MM.1S (cell line): ENCODE measurements around the gene P2RY12.

Experiments used
- DNase-seq: peaks from one replicate; pipeline ENCODE4 v3.0.0-alpha.2; 2015
- H2AFZ ChIP-seq: fragments of 300-600 bp; sonication (generic); 2 replicates; pipeline ENCODE4 v1.6.0; 2016; ENCODE audit warnings: antibody characterized with exemption, low read length
- H3F3A ChIP-seq: fragments of 300-600 bp; sonication (generic); 2 replicates; pipeline ENCODE4 v1.6.1; 2016; ENCODE audit warnings: mild to moderate bottlenecking, antibody characterized with exemption, low read length, moderate library complexity, mixed read lengths; ENCODE audit not compliant: insufficient read depth
- H3K27ac ChIP-seq: fragments of 300-600 bp; sonication (generic); 2 replicates; pipeline ENCODE4 v1.5.1; 2016; ENCODE audit warnings: mild to moderate bottlenecking, low read length
- H3K27me3 ChIP-seq: fragments of 300-600 bp; sonication (generic); replicated peaks from 2 replicates; pipeline ENCODE4 v1.6.0; 2016; ENCODE audit warnings: low read length; ENCODE audit not compliant: insufficient read depth
- H3K36me3 ChIP-seq: fragments of 300-600 bp; sonication (generic); replicated peaks from 2 replicates; pipeline ENCODE4 v1.6.1; 2016; ENCODE audit warnings: mild to moderate bottlenecking, low read length, mixed read lengths; ENCODE audit not compliant: insufficient read depth
- H3K4me1 ChIP-seq: fragments of 300-600 bp; sonication (generic); 2 replicates; pipeline ENCODE4 v1.6.1; 2016; ENCODE audit warnings: low read length, mixed read lengths
- H3K4me2 ChIP-seq: fragments of 300-600 bp; sonication (generic); 2 replicates; pipeline ENCODE4 v1.6.0; 2016; ENCODE audit warnings: low read depth, low read length
- H3K4me3 ChIP-seq: fragments of 300-600 bp; sonication (generic); 2 replicates; pipeline ENCODE4 v1.5.1; 2016; ENCODE audit warnings: low read length, mixed read lengths
- H3K79me2 ChIP-seq: fragments of 300-600 bp; sonication (generic); 2 replicates; pipeline ENCODE4 v1.6.1; 2016; ENCODE audit warnings: mixed run types, low read length, mixed read lengths
- H3K9ac ChIP-seq: fragments of 300-600 bp; sonication (generic); 2 replicates; pipeline ENCODE4 v1.6.1; 2016; ENCODE audit warnings: low read length, mixed read lengths
- H3K9me2 ChIP-seq: fragments of 300-600 bp; sonication (generic); replicated peaks from 2 replicates; pipeline ENCODE4 v1.6.1; 2016; ENCODE audit warnings: mild to moderate bottlenecking, low read length, mixed read lengths; ENCODE audit not compliant: insufficient read depth
- H3K9me3 ChIP-seq: fragments of 300-600 bp; sonication (generic); replicated peaks from 2 replicates; pipeline ENCODE4 v1.6.1; 2016; ENCODE audit warnings: mild to moderate bottlenecking, low read length, mixed read lengths; ENCODE audit not compliant: insufficient read depth
- H4K20me1 ChIP-seq: fragments of 300-600 bp; sonication (generic); 2 replicates; pipeline ENCODE4 v1.6.1; 2016; ENCODE audit warnings: mild to moderate bottlenecking, low read length, moderate library complexity, mixed read lengths; ENCODE audit not compliant: insufficient read depth
- CTCF ChIP-seq: fragments of 300-600 bp; sonication (generic); IDR thresholded peaks from 2 replicates; pipeline ENCODE4 v1.5.1; 2016; ENCODE audit warnings: antibody characterized with exemption, low read length, mixed read lengths
- EZH2 ChIP-seq: fragments of 300-600 bp; sonication (generic); optimal IDR thresholded peaks from 2 replicates; pipeline ENCODE3; 2017; ENCODE audit warnings: low read depth, mild to moderate bottlenecking, antibody characterized with exemption, low read length, mixed read lengths
- EZH2phosphoT487 ChIP-seq: fragments of 300-600 bp; sonication (generic); IDR thresholded peaks from 2 replicates; pipeline ENCODE4 v1.6.1; 2018; ENCODE audit warnings: antibody characterized with exemption, low read length

The P2RY12 gene

DNA sequence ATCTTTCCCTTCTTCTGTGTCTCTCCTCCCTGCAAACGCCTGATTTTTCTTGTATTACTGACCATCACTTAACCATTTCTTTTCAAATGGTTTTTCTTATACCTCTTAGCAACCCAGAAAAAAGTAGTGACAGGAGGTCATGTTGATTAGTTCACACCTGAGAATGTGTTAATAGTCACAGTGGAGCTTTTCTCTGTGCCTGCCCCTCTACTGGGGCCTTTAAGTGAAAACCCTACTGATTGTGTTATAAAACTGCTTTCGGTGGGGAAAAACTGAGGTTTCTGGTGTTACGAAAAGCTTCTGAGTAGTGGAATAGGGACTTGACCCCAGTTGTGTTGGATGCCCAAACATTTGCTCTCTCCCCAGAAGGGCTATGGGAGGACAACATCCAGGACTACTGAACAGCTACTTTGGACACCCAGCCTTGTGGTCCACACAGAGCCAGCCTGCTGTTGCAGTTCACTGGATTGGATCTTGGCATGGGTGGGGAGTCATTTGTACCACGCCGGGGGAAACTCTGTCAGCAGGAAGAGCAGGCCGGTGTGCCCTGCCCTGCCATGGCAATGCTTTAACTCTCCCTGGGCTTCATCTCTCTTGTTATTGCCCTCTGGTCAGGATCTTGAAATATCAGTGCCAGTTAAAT is 78.3 kb downstream of the P2RY12 start:
- no peaks in the 10 kb centered on the region for H3K36me3 ChIP-seq
- H3K9ac ChIP-seq, result no peak overlapping the region
- H3K4me2 ChIP-seq, result no peak overlapping the region
- DNase-seq, result no peak
- H3K9me3 ChIP-seq, result no peaks in the 10 kb centered on the region
- H3F3A ChIP-seq, result no peaks in the 10 kb centered on the region
- H3K27me3 ChIP-seq, result no peaks in the 10 kb centered on the region
- H3K4me1 ChIP-seq, result peaks cover 11% of the 10 kb centered on the region
- no peaks in the 10 kb centered on the region for H3K9me2 ChIP-seq
- H3K4me3 ChIP-seq, result no peak overlapping the region
- H2AFZ ChIP-seq, result no peak overlapping the region
- H4K20me1 ChIP-seq, result no peaks in the 10 kb centered on the region
- no peak overlapping the region for H3K27ac ChIP-seq
- TF ChIP-seq EZH2 (no peak), CTCF (no peak), EZH2phosphoT487 (no peak)
- no peaks in the 10 kb centered on the region for H3K79me2 ChIP-seq

- Histone ChIP-seq H3K27me3 (no peaks in the 10 kb centered on the region), H4K20me1 (no peaks in the 10 kb centered on the region), H3K9me3 (no peaks in the 10 kb centered on the region), H3F3A (no peaks in the 10 kb centered on the region), H3K4me1 (peaks cover 11% of the 10 kb centered on the region), H2AFZ (no peak overlapping the region), H3K4me2 (0 out of 2 replicates have a peak overlapping the region, but pooled peaks have one; percentile 2), H3K36me3 (no peaks in the 10 kb centered on the region), H3K9me2 (no peaks in the 10 kb centered on the region), H3K79me2 (no peaks in the 10 kb centered on the region), H3K27ac (no peak overlapping the region), H3K9ac (no peak overlapping the region), H3K4me3 (no peak overlapping the region)
- DNase-seq, result no peak
- TF ChIP-seq EZH2 (no peak), EZH2phosphoT487 (no peak), CTCF (no peak)
Observed at GRCh38 chr3:151305775-151306151, 78.8 kb downstream of the P2RY12 start.

DNA sequence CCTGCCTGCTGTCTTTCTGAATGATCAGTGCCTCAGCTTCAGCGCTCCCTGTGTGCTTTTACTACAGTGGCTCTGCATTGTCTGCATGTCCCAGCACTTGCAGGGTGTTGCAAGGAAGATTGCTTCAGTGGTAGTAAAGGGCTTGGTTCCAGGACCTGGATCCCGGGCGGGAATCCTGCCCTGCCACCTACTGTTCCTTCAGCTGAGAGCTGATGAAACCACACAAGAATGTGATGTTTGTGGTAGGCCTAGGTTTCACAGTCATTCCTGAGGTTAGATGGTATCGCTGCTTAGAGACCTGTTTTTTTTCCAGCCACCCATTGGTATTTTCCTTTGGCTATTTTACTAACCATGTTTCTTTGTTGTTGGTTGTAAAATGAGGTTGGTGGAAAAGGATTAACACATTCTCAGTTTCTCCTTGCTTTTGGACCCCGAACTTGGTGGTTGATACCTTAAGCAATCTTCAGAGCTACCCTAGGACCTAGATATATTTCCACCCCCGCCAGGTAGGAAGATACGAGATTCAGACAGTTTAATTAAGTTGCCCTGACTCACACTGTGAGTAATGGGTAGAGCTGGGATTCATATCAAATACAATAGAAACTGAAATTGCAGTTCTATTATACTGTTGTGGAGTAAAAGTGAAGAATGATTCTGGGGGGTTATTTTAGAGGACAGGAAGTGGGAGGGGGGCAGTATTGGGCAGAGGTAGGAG is 79.3 kb downstream of the P2RY12 start:
- no peaks in the 10 kb centered on the region for H3K79me2 ChIP-seq
- H3K4me3 ChIP-seq, result no peak overlapping the region

More for the DNA sequence above, 79.3 kb downstream of the P2RY12 start:
- Histone ChIP-seq H3K9ac (no peak overlapping the region), H3K9me2 (no peaks in the 10 kb centered on the region), H2AFZ (no peak overlapping the region), H3K36me3 (no peaks in the 10 kb centered on the region), H3K27me3 (no peaks in the 10 kb centered on the region), H3K9me3 (no peaks in the 10 kb centered on the region), H4K20me1 (no peaks in the 10 kb centered on the region), H3F3A (no peaks in the 10 kb centered on the region), H3K4me1 (peaks cover 11% of the 10 kb centered on the region), H3K27ac (no peak overlapping the region), H3K4me2 (peak overlapping the region; percentile 2; the same call in 1 of the 2 replicates)
- TF ChIP-seq EZH2phosphoT487, result no peak
- TF ChIP-seq EZH2, result no peak
- TF ChIP-seq CTCF, result 0 out of 2 replicates have a peak, but pooled peaks have one; percentile 7
- DNase-seq, result peak; percentile 33
